ENCODE results near the gene NATD1.

GRCh38 chr17:21204935-21205334 lies 48.3 kb downstream of the NATD1 start:
- TF ChIP-seq CTCF (IDR thresholded peaks at IDR 0.05; ENCODE audit: low read depth, low read length) (no peak), EZH2phosphoT487 (IDR thresholded peaks at IDR 0.05; ENCODE audit: low read depth) (no peak)
